Uterus (tissue), 4 donors: ENCODE data around the gene EPS8L3. TPM values are rescaled to one million over a fixed set of nuclear protein-coding genes. Genes with fewer than 3 reads are reported as not detected.

ENCODE experiments used
- DNase-seq, 2 donors: peaks; one replicate each; pipeline ENCODE4 v3.0.0-alpha.2; 2019 to 2020
- H3K27ac ChIP-seq, 2 donors: fragments of 200-600 bp; sonication (generic); 1 replicate in 1 of 2; 2 replicates in 1 of 2; pipeline ENCODE4 v1.5.1; 2016 to 2018
- H3K27me3 ChIP-seq, 2 donors: fragments of 200-600 bp; sonication (generic); one replicate each; pipeline ENCODE4 v1.5.1; 2018 to 2019; ENCODE audit warnings: control low read depth in 1 of 2
- H3K36me3 ChIP-seq, 2 donors: fragments of 200-600 bp; sonication (generic); one replicate each; pipeline ENCODE4 v1.5.1; 2019; ENCODE audit warnings: control low read depth in 1 of 2
- H3K4me1 ChIP-seq, 2 donors: fragments of 200-600 bp; sonication (generic); one replicate each; pipeline ENCODE4 v1.5.1; 2018 to 2019; ENCODE audit warnings: control low read depth in 1 of 2
- H3K4me3 ChIP-seq, 2 donors: fragments of 200-600 bp; sonication (generic); 1 replicate in 1 of 2; 2 replicates in 1 of 2; pipeline ENCODE4 v1.5.1; 2018 to 2019; ENCODE audit warnings: mild to moderate bottlenecking in 1 of 2
- H3K9me3 ChIP-seq, 2 donors: fragments of 200-600 bp; sonication (generic); one replicate each; pipeline ENCODE4 v1.5.1; 2019; ENCODE audit warnings: control low read depth in 1 of 2
- POLR2A ChIP-seq, 2 donors: fragments of 450-650 bp; IDR thresholded peaks; one replicate each; pipeline ENCODE4 v1.6.1; 2016; ENCODE audit warnings: antibody characterized with exemption in 2 of 2, mild to moderate bottlenecking in 1 of 2, moderate library complexity in 1 of 2
- intact Hi-C: fragments of 100-400 bp; cut with DNase I; formaldehyde crosslinking; loops from one replicate; pipeline ENCODE4 v1.15.1; 2023; ENCODE audit warnings: low total_unique reads
- total RNA-seq, 4 donors: library from RNA; depleted of rRNA in 3 of 4; stranded (reverse); fragments of >200 nt in 3 of 4; gene quantifications; one replicate each; pipeline versions ENCODE4 v1.1.0 to v1.2.4, GENCODE V29; 2014 to 2023
- TF ChIP-seq, protein P1 (sequence below), 4 experiments: fragments of 200-600 bp in 2 of 4; fragments of 450-650 bp in 2 of 4; sonication (generic) in 2 of 4; IDR thresholded peaks; one replicate each; pipeline ENCODE4 v1.5.1; 2016 to 2019; ENCODE audit warnings: antibody characterized with exemption in 4 of 4, mild to moderate bottlenecking in 2 of 4, moderate library complexity in 1 of 4
- donor health status: DM: yes; HTN: yes; CAD: no.

EPS8L3 gene
- total RNA-seq, 4 donors from 2014 or later: 0.26 to 0.29 TPM; not detected in 2

DNA sequence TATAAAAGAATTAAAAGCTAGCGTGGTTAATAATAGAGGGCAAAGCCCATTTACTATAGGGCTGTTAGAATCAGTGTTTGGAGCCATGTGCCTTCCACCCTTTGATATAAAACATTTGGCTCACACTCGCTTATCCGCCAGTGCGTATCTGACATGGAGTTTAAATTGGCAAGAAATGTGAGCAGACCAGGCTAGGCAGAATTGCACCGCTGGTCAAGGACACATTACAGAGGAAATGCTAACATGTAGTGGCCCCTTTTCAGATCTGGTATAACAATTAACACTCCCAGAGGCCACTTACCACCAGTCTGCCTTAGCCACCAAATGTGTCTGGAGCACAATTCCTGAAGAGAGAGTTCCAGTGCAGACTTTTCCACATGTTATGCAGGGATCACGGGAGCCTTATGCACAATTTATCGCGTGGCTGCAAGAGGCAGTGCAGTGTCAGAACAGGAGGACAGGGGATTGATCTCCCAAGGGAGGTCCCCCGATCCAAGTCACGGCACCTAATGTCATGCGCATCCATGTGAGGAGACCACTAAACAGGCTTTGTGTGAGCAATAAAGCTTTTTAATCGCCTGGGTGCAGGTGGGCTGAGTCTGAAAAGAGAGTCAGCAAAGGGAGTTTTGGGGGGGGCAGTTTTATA lies 36.9 kb downstream of the EPS8L3 start:
- Histone ChIP-seq H3K4me3 (no peak overlapping the region), H3K36me3 (no peaks in the 10 kb centered on the region), H3K27me3 (no peaks in the 10 kb centered on the region), H3K27ac (no peak overlapping the region), H3K4me1 (no peaks in the 10 kb centered on the region), H3K9me3 (no peaks in the 10 kb centered on the region)
- intact Hi-C loops: no loop called here
- no peak for DNase-seq
- TF ChIP-seq POLR2A (IDR thresholded peaks at IDR 0.05): no peak
- TF ChIP-seq, protein P1, sequence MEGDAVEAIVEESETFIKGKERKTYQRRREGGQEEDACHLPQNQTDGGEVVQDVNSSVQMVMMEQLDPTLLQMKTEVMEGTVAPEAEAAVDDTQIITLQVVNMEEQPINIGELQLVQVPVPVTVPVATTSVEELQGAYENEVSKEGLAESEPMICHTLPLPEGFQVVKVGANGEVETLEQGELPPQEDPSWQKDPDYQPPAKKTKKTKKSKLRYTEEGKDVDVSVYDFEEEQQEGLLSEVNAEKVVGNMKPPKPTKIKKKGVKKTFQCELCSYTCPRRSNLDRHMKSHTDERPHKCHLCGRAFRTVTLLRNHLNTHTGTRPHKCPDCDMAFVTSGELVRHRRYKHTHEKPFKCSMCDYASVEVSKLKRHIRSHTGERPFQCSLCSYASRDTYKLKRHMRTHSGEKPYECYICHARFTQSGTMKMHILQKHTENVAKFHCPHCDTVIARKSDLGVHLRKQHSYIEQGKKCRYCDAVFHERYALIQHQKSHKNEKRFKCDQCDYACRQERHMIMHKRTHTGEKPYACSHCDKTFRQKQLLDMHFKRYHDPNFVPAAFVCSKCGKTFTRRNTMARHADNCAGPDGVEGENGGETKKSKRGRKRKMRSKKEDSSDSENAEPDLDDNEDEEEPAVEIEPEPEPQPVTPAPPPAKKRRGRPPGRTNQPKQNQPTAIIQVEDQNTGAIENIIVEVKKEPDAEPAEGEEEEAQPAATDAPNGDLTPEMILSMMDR (IDR thresholded peaks at IDR 0.05): no peak

GRCh38 chr1:109726007-109726406 lies 37.7 kb downstream of the EPS8L3 start:
- H3K36me3 ChIP-seq: no peaks in the 10 kb centered on the region
- no peaks in the 10 kb centered on the region for H3K4me1 ChIP-seq
- no peak for TF ChIP-seq POLR2A (IDR thresholded peaks at IDR 0.05)
- TF ChIP-seq, protein P1 (IDR thresholded peaks at IDR 0.05): no peak
- no peak for DNase-seq
- H3K27me3 ChIP-seq: no peaks in the 10 kb centered on the region
- no peaks in the 10 kb centered on the region for H3K9me3 ChIP-seq
- no peak overlapping the region for H3K4me3 ChIP-seq
- H3K27ac ChIP-seq: no peak overlapping the region
- intact Hi-C loops: no loop called here

GRCh38 chr1:109725510-109725909 lies 38.2 kb downstream of the EPS8L3 start:
- Histone ChIP-seq H3K9me3 (no peaks in the 10 kb centered on the region), H3K27ac (no peak overlapping the region), H3K36me3 (no peaks in the 10 kb centered on the region), H3K4me3 (no peak overlapping the region), H3K4me1 (no peaks in the 10 kb centered on the region), H3K27me3 (no peaks in the 10 kb centered on the region)
- no peak for DNase-seq
- intact Hi-C loops: no loop called here
- no peak for TF ChIP-seq POLR2A (IDR thresholded peaks at IDR 0.05)
- TF ChIP-seq, protein P1 (IDR thresholded peaks at IDR 0.05): no peak

- DNase-seq: no peak
- intact Hi-C loops: no loop called here
- no peaks in the 10 kb centered on the region for H3K4me1 ChIP-seq
- H3K9me3 ChIP-seq: no peaks in the 10 kb centered on the region
- no peak for TF ChIP-seq POLR2A (IDR thresholded peaks at IDR 0.05)
- TF ChIP-seq, protein P1 (IDR thresholded peaks at IDR 0.05): no peak
- H3K4me3 ChIP-seq: no peak overlapping the region
- no peak overlapping the region for H3K27ac ChIP-seq
- H3K36me3 ChIP-seq: no peaks in the 10 kb centered on the region
- H3K27me3 ChIP-seq: no peaks in the 10 kb centered on the region
Measured at GRCh38 chr1:109724933-109725332, 38.8 kb downstream of the EPS8L3 start.

DNA sequence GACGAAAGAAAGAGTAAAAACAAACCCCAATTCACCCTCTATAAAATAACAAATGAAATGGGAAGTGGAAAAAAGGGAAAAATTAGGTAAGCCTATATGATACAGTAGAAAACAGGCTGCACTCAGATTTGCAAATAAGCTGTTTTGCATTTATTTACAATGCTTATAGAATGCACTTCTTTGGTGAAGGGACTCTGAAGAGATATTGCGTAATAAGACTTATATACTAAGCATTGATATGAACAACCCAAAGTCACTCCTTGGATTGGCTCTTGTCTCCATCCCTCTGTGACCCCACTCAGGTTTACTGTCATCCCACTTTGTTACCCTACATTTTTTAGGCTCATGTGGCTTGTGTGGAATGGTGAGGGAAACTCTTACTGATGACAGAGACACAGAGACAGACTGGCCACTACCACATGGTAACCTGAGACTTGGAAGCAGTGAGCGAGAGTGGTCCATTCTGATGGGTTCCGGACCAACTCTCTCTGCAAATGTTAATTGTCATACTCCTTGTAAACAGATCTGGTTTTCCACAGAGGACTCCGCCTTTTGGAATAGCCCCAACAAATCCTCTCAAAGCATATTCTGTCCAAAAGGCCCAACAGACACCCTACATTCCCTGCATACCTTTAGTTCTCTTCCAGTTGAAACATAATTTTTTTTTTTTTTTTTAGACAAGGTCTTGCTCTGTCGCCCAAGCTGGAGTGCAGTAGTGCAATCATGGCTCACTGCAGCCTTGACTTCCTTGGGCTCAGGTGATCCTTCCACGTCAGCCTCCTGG lies 40.6 kb downstream of the EPS8L3 start:
- Histone ChIP-seq H3K4me3 (no peak overlapping the region), H3K27ac (no peak overlapping the region), H3K36me3 (no peaks in the 10 kb centered on the region), H3K9me3 (no peaks in the 10 kb centered on the region), H3K27me3 (no peaks in the 10 kb centered on the region), H3K4me1 (no peaks in the 10 kb centered on the region)
- DNase-seq: no peak
- intact Hi-C loops: no loop called here
- TF ChIP-seq, protein P1 (IDR thresholded peaks at IDR 0.05): no peak
- TF ChIP-seq POLR2A (IDR thresholded peaks at IDR 0.05): no peak
